ENCODE results near the gene PROX1.

PROX1 gene

GRCh38 chr1:213997038-213997771 is 9.4 kb downstream of the PROX1 start:
- H3K9me3 ChIP-seq (ENCODE audit: severe bottlenecking): no peaks in the 10 kb centered on the region
- no peak overlapping the region for H3K4me3 ChIP-seq (ENCODE audit: low read depth, low read length)
- DNase-seq: no peak
- no peaks in the 10 kb centered on the region for H3K27me3 ChIP-seq (ENCODE audit: insufficient read depth, low read depth, severe bottlenecking)
- TF ChIP-seq CTCF (IDR thresholded peaks at IDR 0.05; ENCODE audit: low read depth, low read length): no peak
- no peaks in the 10 kb centered on the region; the same call in 1 of the 2 replicates for H3K36me3 ChIP-seq
- no peak overlapping the region for H3K27ac ChIP-seq

GRCh38 chr1:213997772-213998107 is 10.0 kb downstream of the PROX1 start:
- Histone ChIP-seq H3K27me3 (ENCODE audit: insufficient read depth, low read depth, severe bottlenecking) (no peaks in the 10 kb centered on the region), H3K9me3 (ENCODE audit: severe bottlenecking) (no peaks in the 10 kb centered on the region), H3K36me3 (no peaks in the 10 kb centered on the region; the same call in 1 of the 2 replicates), H3K4me3 (ENCODE audit: low read depth, low read length) (no peak overlapping the region), H3K27ac (no peak overlapping the region)
- no peak for DNase-seq
- TF ChIP-seq CTCF (IDR thresholded peaks at IDR 0.05; ENCODE audit: low read depth, low read length): no peak

GRCh38 chr1:213998785-213999184 is 11.0 kb downstream of the PROX1 start:
- H3K36me3 ChIP-seq: no peaks in the 10 kb centered on the region; the same call in 1 of the 2 replicates
- TF ChIP-seq CTCF (IDR thresholded peaks at IDR 0.05; ENCODE audit: low read depth, low read length): no peak
- no peak overlapping the region for H3K27ac ChIP-seq
- DNase-seq: no peak
- no peak overlapping the region for H3K4me3 ChIP-seq (ENCODE audit: low read depth, low read length)
- H3K9me3 ChIP-seq (ENCODE audit: severe bottlenecking): no peaks in the 10 kb centered on the region
- H3K27me3 ChIP-seq (ENCODE audit: insufficient read depth, low read depth, severe bottlenecking): no peaks in the 10 kb centered on the region

GRCh38 chr1:213999732-214000131 is 12.0 kb downstream of the PROX1 start:
- no peak for TF ChIP-seq CTCF (IDR thresholded peaks at IDR 0.05; ENCODE audit: low read depth, low read length)
- H3K36me3 ChIP-seq: no peaks in the 10 kb centered on the region; the same call in 1 of the 2 replicates

GRCh38 chr1:214002060-214002459 is 14.3 kb downstream of the PROX1 start:
- TF ChIP-seq CTCF (IDR thresholded peaks at IDR 0.05; ENCODE audit: low read depth, low read length): no peak
- H3K9me3 ChIP-seq (ENCODE audit: severe bottlenecking): no peaks in the 10 kb centered on the region
- H3K27ac ChIP-seq: peak overlapping the region; percentile 52
- no peak for DNase-seq
- H3K4me3 ChIP-seq (ENCODE audit: low read depth, low read length): no peak overlapping the region
- H3K27me3 ChIP-seq (ENCODE audit: insufficient read depth, low read depth, severe bottlenecking): no peaks in the 10 kb centered on the region
- no peaks in the 10 kb centered on the region; the same call in 1 of the 2 replicates for H3K36me3 ChIP-seq

More at GRCh38 chr1:213999732-214000131, 12.0 kb downstream of the PROX1 start:
- Histone ChIP-seq H3K27me3 (ENCODE audit: insufficient read depth, low read depth, severe bottlenecking) (no peaks in the 10 kb centered on the region), H3K27ac (no peak overlapping the region), H3K9me3 (ENCODE audit: severe bottlenecking) (no peaks in the 10 kb centered on the region), H3K4me3 (ENCODE audit: low read depth, low read length) (no peak overlapping the region)
- DNase-seq: no peak

- no peaks in the 10 kb centered on the region for H3K9me3 ChIP-seq (ENCODE audit: severe bottlenecking)
- no peaks in the 10 kb centered on the region for H3K27me3 ChIP-seq (ENCODE audit: insufficient read depth, low read depth, severe bottlenecking)
- no peak overlapping the region for H3K4me3 ChIP-seq (ENCODE audit: low read depth, low read length)
- no peaks in the 10 kb centered on the region; the same call in 1 of the 2 replicates for H3K36me3 ChIP-seq
- DNase-seq: no peak
- TF ChIP-seq CTCF (IDR thresholded peaks at IDR 0.05; ENCODE audit: low read depth, low read length): no peak
- peak overlapping the region; percentile 59 for H3K27ac ChIP-seq
Measured at GRCh38 chr1:214002472-214002871, 14.7 kb downstream of the PROX1 start.
